OCI-LY1 (cell line): Measurements from ENCODE around the gene LDLR.

ENCODE experiments used
- H2AFZ ChIP-seq: fragments of 200-600 bp; sonication (generic), shearing (Covaris generic); 2 replicates; pipeline ENCODE4 v1.6.0; 2014; ENCODE audit warnings: antibody characterized with exemption, mild to moderate bottlenecking, low read length
- H3F3A ChIP-seq: fragments of 200-600 bp; sonication (generic), shearing (Covaris generic); 2 replicates; pipeline ENCODE4 v1.6.0; 2014; ENCODE audit warnings: mild to moderate bottlenecking, antibody characterized with exemption, low read length, moderate library complexity; ENCODE audit not compliant: insufficient read depth
- H3K27ac ChIP-seq: fragments of 200-600 bp; sonication (generic); 2 replicates; pipeline ENCODE4 v1.5.1; 2014; ENCODE audit warnings: low read length, mixed run types, mild to moderate bottlenecking, low read depth; ENCODE audit not compliant: poor library complexity, severe bottlenecking
- H3K27me3 ChIP-seq: fragments of 200-600 bp; sonication (generic); 2 replicates; pipeline ENCODE4 v1.6.0; 2014; ENCODE audit warnings: antibody characterized with exemption, mild to moderate bottlenecking, low read length, moderate library complexity; ENCODE audit not compliant: insufficient read depth
- H3K36me3 ChIP-seq: fragments of 200-600 bp; sonication (generic); 2 replicates; pipeline ENCODE4 v1.6.1; 2014; ENCODE audit warnings: mild to moderate bottlenecking, antibody characterized with exemption, low read length, moderate library complexity, mixed read lengths; ENCODE audit not compliant: insufficient read depth
- H3K4me1 ChIP-seq: fragments of 200-600 bp; sonication (generic); 2 replicates; pipeline ENCODE4 v1.5.1; 2014; ENCODE audit warnings: mild to moderate bottlenecking, low read length, moderate library complexity; ENCODE audit not compliant: insufficient read depth, severe bottlenecking
- H3K4me2 ChIP-seq: fragments of 200-600 bp; sonication (generic), shearing (Covaris generic); 2 replicates; pipeline ENCODE4 v1.6.1; 2014; ENCODE audit warnings: low read length
- H3K4me3 ChIP-seq: fragments of 200-600 bp; sonication (generic); 2 replicates; pipeline ENCODE4 v1.5.1; 2014; ENCODE audit warnings: low read length, low read depth, mild to moderate bottlenecking, mixed read lengths; ENCODE audit not compliant: poor library complexity, severe bottlenecking
- H3K79me2 ChIP-seq: fragments of 200-600 bp; shearing (Covaris generic); 2 replicates; pipeline ENCODE4 v1.6.1; 2016; ENCODE audit warnings: mixed run types, low read length, mixed read lengths; ENCODE audit not compliant: insufficient read depth
- H3K9ac ChIP-seq: fragments of 200-600 bp; sonication (generic), shearing (Covaris generic); 2 replicates; pipeline ENCODE4 v1.6.1; 2014; ENCODE audit warnings: mild to moderate bottlenecking, low read length, mixed read lengths
- H3K9me2 ChIP-seq: fragments of 200-600 bp; sonication (generic), shearing (Covaris generic); 2 replicates; pipeline ENCODE4 v1.6.1; 2014; ENCODE audit warnings: low read depth, mild to moderate bottlenecking, low read length, mixed read lengths
- H3K9me3 ChIP-seq: fragments of 200-600 bp; shearing (Covaris generic); 2 replicates; pipeline ENCODE4 v1.6.1; 2014; ENCODE audit warnings: low read length, mixed read lengths
- H4K20me1 ChIP-seq: fragments of 200-600 bp; sonication (generic), shearing (Covaris generic); 2 replicates; pipeline ENCODE4 v1.6.0; 2016; ENCODE audit warnings: mild to moderate bottlenecking, low read length; ENCODE audit not compliant: insufficient read depth
- EZH2 ChIP-seq: fragments of 200-600 bp; sonication (generic), shearing (Covaris generic); IDR thresholded peaks from 2 replicates; pipeline ENCODE4 v1.8.0; 2017; ENCODE audit warnings: borderline replicate concordance, mixed run types, mild to moderate bottlenecking, antibody characterized with exemption, low read length, moderate library complexity, mixed read lengths
- TF ChIP-seq, protein P1 (sequence below): fragments of 200-600 bp; sonication (generic), shearing (Covaris generic); IDR thresholded peaks from 2 replicates; pipeline ENCODE4 v1.5.1; 2017; ENCODE audit warnings: mild to moderate bottlenecking, antibody characterized with exemption, low read length, moderate library complexity, mixed read lengths

LDLR gene

GRCh38 chr19:11125994-11126685 lies 36.9 kb downstream of the LDLR start:
- Histone ChIP-seq H3F3A (no peaks in the 10 kb centered on the region), H4K20me1 (no peaks in the 10 kb centered on the region), H2AFZ (no peak overlapping the region), H3K36me3 (peaks cover 93% of the 10 kb centered on the region), H3K27me3 (no peaks in the 10 kb centered on the region), H3K4me3 (no peak overlapping the region), H3K79me2 (no peaks in the 10 kb centered on the region), H3K27ac (no peak overlapping the region), H3K9ac (no peak overlapping the region), H3K4me2 (no peak overlapping the region), H3K9me2 (no peaks in the 10 kb centered on the region), H3K4me1 (no peaks in the 10 kb centered on the region), H3K9me3 (no peaks in the 10 kb centered on the region)
- no peak for TF ChIP-seq EZH2
- TF ChIP-seq, protein P1, sequence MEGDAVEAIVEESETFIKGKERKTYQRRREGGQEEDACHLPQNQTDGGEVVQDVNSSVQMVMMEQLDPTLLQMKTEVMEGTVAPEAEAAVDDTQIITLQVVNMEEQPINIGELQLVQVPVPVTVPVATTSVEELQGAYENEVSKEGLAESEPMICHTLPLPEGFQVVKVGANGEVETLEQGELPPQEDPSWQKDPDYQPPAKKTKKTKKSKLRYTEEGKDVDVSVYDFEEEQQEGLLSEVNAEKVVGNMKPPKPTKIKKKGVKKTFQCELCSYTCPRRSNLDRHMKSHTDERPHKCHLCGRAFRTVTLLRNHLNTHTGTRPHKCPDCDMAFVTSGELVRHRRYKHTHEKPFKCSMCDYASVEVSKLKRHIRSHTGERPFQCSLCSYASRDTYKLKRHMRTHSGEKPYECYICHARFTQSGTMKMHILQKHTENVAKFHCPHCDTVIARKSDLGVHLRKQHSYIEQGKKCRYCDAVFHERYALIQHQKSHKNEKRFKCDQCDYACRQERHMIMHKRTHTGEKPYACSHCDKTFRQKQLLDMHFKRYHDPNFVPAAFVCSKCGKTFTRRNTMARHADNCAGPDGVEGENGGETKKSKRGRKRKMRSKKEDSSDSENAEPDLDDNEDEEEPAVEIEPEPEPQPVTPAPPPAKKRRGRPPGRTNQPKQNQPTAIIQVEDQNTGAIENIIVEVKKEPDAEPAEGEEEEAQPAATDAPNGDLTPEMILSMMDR, result peak; percentile 74

- H3K4me1 ChIP-seq, result no peaks in the 10 kb centered on the region
- H2AFZ ChIP-seq, result no peak overlapping the region
- no peak for TF ChIP-seq EZH2
- TF ChIP-seq, protein P1, result no peak
- H3K27me3 ChIP-seq, result no peaks in the 10 kb centered on the region
- peaks cover 98% of the 10 kb centered on the region for H3K36me3 ChIP-seq
- no peaks in the 10 kb centered on the region for H3K9me2 ChIP-seq
- no peak overlapping the region for H3K27ac ChIP-seq
- no peaks in the 10 kb centered on the region for H4K20me1 ChIP-seq
- no peak overlapping the region for H3K4me3 ChIP-seq
- H3K79me2 ChIP-seq, result no peaks in the 10 kb centered on the region
- no peaks in the 10 kb centered on the region; the same call in 1 of the 2 replicates for H3F3A ChIP-seq
- H3K9ac ChIP-seq, result no peak overlapping the region
- H3K9me3 ChIP-seq, result no peaks in the 10 kb centered on the region
- no peak overlapping the region for H3K4me2 ChIP-seq
These were observed 38.6 kb downstream of the LDLR start for GRCh38 chr19:11127905-11128304.

DNA sequence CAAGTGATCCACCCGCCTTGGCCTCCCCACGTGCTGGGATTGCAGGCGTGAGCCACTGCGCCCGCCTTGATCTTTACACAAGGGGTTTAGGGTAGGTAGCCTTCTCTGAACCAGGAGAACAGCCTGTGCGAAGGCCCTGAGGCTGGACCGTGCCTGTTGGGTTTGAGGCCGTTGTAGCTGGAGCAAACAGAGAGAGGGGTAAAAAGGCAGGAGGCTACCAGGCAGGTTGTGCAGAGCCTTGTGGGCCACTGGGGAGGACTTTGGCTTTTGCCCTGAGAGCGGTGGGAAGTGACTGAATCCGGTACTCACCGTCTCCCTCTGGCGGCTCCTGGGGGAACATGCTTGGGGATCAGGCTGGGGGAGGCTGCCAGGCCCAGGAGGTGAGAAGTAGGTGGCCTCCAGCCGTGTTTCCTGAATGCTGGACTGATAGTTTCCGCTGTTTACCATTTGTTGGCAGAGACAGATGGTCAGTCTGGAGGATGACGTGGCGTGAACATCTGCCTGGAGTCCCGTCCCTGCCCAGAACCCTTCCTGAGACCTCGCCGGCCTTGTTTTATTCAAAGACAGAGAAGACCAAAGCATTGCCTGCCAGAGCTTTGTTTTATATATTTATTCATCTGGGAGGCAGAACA lies 41.7 kb downstream of the LDLR start:
- Histone ChIP-seq H3K4me2 (no peak overlapping the region), H3F3A (peaks cover under 1% of the 10 kb centered on the region; the same call in 1 of the 2 replicates), H3K4me1 (no peaks in the 10 kb centered on the region)

More for the DNA sequence above, 41.7 kb downstream of the LDLR start:
- TF ChIP-seq, protein P1, result peak; percentile 75
- TF ChIP-seq EZH2, result no peak
- no peaks in the 10 kb centered on the region for H3K9me3 ChIP-seq
- H3K27me3 ChIP-seq, result no peaks in the 10 kb centered on the region
- H3K36me3 ChIP-seq, result peaks cover 73% of the 10 kb centered on the region
- no peak overlapping the region for H3K9ac ChIP-seq
- H3K79me2 ChIP-seq, result no peaks in the 10 kb centered on the region
- H3K4me3 ChIP-seq, result no peak overlapping the region
- H3K9me2 ChIP-seq, result no peaks in the 10 kb centered on the region
- no peak overlapping the region for H3K27ac ChIP-seq
- no peaks in the 10 kb centered on the region for H4K20me1 ChIP-seq
- H2AFZ ChIP-seq, result no peak overlapping the region
